Right lung (tissue), 5 donors: Measurements from ENCODE around the gene CDC25C. TPM values are rescaled to one million over a fixed set of nuclear protein-coding genes. Genes with fewer than 3 reads are reported as not detected.
"Not testable (repeated sequence)": the region's sequence is repeated elsewhere in the genome, so short reads cannot be mapped to it uniquely, and the experiment has no call there.

Source experiments
- DNase-seq, 2 donors: peaks; one replicate each; pipeline ENCODE4 v3.0.0-alpha.2; 2013
- polyA plus RNA-seq, 5 donors: library from polyadenylated mRNA; unstranded; fragments of 120-200 nt; gene quantifications; one replicate each; pipeline versions ENCODE4 v1.2.1 to v1.2.3, GENCODE V29; 2013; ENCODE audit warnings: inconsistent platforms in 1 of 5, low replicate concordance in 1 of 5; ENCODE audit not compliant: insufficient read length in 5 of 5, insufficient read depth in 1 of 5

The CDC25C gene
- polyA plus RNA-seq, 5 donors = 5.7 to 16.4 (median 10.2) TPM

DNA sequence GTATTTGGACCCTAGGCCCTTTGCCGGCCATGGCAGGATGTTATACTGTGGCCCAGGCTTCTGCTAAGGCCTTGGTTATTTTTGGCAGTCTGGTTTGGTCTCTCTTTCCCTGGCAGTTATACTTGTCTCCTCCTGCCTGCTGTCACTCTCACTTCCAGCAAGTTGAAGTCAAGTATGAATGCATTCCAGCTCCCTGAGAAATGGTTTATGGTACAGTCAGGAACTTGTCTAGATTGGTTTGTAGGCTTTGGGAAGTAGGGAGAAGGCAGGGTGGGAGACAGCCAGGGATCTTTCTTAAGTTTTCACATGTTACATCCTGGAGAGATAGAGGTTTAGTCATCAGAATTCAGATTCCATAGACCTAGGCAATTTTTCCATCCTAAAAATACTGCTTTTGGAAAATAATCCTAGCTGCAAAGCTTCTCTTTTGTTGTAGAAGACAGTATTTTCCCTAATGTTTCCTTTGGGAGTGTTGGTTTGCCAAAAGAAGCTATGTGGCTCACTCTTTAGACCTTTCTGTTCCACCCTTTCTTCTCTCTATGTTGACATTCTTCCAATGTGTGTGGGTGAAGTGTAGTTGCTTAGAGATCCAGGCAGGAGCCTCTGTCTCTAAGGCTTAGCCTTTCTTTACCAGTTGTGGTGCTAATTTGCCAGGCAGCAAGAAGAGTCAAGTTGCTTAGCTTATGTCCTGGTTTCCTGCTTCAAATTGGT, 18.4 kb upstream of the CDC25C start:
- DNase-seq = no peak

DNA sequence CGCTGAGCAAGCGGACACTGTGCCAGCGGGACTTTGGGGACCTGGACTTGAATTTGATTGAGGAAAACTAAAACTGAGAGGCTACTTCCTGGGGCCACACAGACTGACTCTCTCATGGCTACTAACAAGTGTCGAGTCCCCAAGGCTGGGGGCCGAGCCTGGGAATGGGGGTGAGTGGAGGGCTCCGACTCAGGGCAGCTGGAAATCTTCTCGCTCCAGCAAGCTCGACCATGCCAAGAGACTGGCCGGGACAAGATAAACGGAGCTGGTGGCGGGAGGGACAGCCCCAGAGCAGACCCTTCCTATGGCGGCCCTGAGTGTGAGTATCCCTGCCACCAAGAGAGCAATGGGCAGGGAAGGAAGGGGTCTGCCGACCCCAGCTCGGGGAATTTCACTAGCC, 15.3 kb upstream of the CDC25C start:
- no peak for DNase-seq

DNA sequence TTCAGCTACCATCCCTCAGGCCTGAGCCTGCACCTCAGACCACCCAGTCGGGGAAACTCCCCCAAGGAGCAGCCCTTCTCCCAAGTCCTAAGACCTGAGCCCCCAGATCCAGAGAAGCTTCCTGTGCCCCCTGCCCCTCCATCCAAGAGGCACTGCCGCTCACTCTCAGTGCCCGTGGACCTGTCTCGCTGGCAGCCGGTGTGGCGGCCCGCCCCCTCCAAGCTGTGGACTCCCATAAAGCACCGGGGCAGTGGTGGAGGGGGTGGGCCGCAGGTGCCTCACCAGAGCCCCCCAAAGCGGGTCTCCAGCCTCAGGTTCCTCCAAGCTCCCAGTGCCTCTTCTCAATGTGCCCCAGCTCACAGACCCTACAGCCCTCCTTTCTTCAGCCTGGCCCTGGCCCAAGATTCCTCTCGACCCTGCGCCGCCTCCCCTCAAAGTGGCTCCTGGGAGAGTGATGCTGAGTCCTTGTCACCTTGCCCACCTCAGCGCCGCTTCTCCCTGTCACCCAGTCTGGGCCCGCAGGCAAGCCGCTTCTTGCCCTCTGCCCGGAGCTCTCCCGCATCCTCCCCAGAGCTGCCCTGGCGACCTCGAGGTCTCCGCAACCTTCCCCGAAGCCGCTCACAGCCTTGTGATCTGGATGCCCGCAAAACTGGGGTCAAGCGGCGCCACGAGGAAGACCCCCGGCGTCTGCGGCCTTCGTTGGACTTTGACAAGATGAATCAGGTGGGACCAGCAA, 13.5 kb upstream of the CDC25C start:
- no peak for DNase-seq

DNA sequence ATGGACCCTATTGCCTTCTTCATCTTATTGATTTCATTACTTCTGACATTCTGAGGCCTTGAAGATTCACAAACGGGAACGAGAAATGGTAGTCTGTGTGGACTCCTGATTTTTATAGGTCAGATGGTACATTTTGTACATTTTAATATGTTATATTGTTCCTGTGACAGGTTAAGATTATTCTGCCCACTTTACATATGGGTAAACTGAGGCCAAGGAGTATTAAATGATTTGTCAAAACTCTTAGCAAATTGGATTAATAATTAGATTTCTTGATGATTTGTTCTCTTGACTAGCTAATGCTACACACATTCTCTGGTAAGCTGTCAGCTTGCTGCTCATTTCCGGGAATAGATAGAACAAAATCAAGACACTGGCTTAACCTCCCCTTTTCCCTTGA, 8.4 kb upstream of the CDC25C start:
- no peak for DNase-seq

DNA sequence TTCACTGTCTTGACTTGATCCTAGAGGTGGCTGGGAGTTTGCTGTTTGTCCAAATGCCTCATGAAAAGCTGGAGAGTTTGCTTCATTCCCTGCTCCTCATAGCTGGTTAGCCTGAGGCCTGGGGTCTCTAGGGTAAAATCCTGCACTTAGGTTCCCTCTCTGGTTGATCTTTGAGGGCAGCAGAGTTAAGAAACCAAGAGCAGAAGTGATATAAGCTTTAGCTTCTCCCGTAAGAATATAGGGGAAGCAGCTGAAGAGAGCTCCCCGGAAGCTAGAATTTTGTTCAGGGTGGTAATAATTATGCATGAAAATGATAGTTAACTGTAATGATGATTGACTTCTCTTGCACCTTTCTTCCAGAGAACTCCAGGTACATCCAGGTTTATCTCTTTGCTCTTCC, 7.9 kb upstream of the CDC25C start:
- DNase-seq = no peak

DNA sequence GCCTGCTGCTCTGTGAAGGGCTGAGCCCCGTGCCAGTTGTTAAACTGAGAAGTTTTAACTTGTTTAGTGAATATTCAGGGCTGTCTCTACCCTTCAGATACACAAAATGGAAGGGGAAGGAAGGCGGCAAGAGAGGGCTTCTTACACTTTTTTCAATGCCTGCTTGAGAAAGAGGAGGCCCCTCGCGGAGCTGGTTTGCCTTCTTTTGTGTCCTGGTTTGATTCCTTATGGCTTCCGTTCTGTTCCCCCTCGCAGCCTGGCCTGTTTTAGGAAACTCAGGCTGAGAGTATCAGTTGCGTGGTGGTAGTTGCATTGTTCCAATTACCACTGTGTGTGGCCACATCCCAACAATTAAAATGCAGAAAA, 7.5 kb upstream of the CDC25C start:
- peak in 1 of 2 donors; percentile 34 for DNase-seq

DNA sequence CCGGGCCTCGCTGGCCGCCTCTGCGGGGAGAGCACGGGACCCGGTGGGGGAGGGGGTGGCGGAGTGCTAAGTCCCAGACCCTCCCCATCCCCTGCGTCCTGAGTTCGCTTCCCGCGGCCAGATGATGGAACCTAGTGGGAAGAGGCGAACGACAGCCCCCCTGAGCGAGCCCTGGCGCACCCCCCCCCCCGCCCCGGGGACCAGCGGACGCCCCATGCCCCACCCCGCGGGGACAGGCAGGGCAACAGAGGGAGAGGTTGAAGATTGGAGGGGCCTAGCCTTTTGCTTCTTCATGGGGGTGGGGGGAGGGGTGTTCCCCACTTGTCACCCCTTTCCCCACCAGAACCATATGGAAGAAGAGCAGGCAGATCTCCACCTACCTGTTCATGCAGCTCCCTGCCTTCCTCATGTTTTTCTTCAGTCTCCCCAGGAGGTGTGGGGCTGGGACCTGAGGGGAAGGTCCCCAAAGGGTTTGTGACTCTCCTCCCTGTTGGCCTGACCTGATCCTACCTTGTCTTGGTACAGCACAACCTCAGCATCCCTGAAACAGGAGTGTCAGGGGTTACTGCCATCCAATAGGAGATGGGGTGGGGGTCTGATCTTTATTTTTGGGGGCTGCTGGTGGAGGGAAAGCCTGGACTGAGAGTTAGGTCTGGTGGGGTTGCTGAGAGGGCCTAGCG, 6.9 kb upstream of the CDC25C start:
- no peak for DNase-seq

DNA sequence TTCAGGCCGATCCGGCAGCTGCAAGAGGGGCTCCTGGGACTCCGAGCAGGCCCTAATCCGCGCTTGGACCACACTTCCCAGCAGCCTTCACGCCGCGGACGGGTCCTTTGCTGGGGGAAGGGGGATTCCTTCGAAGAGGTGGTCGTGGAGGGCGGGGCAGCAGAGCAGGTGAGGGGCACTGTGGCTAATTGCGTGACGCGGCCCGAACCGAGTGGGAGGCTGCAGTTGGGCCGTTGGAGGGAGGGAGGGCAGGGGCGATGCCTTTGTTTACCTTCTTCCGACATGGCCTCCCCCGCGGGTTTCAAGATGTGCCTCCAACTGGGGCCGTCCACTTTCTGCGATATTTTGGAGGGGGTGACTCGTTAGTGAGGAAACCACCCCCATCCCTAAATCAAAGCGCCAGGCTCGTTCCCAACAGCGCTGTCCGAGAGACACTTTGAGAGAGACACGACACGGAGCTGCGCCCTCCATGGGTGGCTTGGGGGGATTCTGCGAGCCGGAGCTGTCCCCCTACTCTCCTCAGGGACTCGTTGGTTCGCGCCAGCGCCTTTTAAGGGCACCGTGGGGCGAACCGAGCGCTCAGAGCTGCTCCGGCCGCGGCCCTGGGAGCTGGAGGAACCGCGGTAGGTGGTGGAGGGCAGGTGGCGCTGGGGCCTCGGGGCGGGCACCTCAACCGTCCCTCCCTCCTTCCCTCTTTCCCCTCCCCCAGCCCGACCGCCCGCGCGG, 6.2 kb upstream of the CDC25C start, which contains the start of gene FAM53C:
FAM53C (plus strand) TSS at position 582 of the 726 bp plus-strand sequence. CDS start 3,070 bp downstream, outside the sequence.
- peak; percentile 96 to 98 for DNase-seq

DNA sequence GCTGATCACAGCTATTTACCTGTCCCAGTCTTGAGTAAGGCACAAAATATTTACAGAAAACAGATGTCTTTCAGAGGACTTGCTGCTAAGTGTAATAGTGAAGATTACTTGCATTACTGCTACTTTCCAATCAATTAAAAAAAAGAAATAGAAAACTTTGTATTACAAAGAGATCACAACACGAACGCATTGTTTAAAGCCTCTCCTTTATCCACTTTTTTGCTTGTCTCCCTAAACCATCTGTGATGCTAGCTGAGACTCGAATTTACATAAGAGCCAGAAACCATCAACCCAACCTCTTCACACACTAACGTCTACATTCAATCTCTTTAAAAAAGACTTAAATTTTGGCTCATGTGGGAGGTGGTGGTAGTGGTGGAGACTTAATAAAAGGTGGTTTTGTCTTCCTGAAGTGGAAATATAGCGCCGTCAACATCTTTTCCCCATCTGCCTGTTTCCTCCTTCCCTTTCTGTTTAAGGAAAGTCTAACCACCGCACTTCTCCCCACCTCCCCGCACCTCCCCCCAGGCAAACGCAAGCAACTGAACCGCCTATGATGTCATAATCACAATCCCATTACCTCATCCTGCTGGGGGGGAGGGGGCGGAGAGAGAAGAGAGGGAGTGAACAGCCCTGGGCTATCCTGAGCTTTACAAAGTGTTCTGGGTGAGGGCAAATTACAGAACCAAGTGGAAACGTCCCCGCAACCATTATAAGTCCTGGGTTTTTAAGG, 5.5 kb upstream of the CDC25C start:
- no peak for DNase-seq

DNA sequence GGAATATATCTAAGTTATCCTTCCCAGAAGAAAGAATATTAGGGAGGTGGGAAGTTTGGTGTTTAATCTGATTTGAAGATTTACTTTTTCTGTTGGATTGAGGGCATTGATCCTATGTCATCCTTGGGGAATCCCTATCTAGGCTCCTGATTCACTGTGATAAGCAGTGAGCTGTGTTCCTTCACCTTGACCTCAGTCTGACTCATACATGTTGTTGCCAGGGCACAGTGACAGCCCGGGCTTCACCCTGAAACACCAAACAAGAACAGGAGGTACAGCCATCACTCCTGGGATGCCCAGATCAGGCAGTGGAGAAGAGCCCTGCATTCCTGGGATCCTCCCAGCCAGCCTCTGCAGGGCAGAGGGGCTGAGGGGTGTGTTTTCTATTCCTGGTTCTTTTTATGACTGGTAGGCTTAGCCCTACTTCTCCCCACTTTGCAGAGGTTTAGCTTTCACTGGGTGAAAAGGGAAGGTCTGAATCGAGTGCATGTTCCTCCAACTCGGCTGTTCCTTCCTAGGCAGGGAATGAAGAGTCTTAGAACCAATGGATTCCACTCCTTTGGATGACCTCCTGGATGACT, 3.4 kb upstream of the CDC25C start:
- DNase-seq = no peak

DNA sequence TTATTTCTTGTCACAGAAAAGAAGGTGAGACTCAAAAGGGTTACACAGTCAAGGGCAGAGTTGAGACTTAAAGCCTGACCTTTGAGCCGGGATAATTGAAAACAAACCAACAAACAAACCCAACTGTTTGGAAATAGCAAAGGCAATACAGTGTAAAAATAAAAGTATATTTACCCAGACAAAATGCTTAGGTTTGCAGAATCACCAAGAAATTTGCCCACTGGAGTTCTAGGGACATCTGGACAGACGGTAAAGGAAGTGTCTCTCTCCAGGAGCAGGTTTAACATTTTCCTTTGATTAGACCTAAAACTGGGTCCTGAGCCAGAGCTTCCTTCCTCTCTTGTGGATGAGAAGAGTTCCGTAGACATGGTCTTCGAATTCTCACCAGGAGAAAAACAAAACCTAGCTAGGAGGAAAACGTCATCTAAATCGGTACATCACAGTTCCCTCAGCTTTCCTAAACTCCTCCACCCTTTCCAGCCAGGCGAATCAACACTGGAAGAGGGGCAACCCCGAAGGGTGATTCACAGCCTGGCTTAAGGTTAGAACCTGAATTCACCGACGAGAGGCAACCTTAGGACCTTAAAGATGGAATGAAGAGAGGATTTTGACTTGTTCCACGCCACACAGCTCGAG, 673 bp downstream of the CDC25C start:
- DNase-seq = no peak

DNA sequence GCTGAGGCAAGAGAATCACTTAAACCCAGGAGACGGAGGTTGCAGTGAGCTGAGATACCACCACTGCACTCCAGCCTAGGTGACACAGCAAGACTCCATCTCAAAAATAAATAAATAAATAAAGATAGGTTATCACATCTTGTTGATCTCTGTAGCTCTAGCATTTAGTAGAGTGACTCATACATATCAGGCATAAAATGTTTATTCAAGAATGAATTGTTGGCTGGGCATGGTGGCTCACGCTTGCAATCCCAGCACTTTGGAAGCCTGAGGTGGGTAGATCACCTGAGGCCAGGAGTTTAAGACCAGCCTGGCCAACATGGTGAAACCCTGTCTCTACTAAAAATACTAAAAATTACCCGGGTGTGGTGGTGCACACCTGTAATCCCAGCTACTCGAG, 13.4 kb downstream of the CDC25C start:
- DNase-seq = not testable (repeated sequence)

DNA sequence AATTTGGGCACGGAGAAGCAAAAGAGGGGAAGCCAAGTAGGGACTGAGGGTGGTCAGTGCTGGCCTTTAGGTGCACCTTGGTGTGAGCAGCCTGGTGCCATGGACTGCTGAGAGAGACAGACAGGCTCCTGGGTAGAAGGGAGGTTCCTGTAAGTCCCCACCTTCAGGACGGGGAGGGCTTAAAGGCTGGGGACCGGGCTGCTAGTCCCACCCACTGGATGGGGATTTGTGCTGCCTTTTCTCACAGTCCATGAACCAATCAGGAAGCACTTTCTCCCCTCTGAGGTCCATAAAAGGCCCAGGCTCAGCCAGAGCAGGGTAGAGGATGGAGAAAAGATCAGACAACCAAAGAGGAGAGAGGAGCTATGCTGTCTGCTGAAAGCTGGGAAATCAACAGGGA, 15.2 kb downstream of the CDC25C start:
- no peak for DNase-seq

DNA sequence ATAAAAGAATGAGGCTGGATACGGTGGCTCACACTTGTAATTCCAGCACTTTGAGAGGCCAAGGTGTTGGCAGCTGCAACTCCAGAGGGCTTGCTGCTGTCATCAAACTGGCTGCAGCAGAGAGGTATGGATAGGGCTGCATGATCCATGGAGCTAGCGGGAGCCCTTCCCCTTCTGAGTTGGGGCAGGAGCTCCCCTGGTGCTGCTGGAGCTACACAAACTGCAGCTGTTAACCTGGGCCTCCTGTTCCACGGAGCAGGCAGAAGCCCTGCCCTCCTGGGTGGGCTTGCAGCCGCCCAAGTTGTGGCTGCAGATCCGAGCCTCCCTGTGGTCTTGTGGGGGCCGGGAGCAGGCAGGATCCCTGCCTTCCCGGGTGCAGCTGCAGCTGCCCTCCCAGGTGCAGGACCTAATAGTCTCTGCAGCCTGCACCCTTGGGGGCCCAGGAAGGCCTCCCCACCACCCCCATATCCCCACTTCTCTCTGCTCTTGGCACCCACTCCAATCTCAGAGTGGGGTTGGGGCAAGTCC, 15.8 kb downstream of the CDC25C start:
- DNase-seq = no peak

DNA sequence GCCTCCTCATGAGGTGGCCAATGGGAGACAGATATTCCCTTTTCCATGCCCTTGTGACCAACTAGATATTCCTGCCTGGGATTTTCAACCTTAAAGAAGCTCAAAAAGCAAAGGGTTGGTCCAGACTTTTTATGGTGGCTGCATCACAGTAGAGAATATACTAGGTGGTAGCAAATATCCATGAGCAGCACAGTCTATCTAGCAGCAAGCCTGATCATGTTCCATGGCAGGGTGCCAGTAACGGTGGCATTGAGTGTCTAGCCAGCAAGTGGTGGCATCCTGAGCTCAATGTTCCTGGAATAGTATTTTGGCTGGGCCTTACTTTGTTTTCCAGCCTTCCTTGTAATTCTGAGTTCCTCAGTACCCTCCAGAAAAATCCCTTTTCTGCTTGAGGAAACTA, 25.8 kb downstream of the CDC25C start:
- no peak for DNase-seq

DNA sequence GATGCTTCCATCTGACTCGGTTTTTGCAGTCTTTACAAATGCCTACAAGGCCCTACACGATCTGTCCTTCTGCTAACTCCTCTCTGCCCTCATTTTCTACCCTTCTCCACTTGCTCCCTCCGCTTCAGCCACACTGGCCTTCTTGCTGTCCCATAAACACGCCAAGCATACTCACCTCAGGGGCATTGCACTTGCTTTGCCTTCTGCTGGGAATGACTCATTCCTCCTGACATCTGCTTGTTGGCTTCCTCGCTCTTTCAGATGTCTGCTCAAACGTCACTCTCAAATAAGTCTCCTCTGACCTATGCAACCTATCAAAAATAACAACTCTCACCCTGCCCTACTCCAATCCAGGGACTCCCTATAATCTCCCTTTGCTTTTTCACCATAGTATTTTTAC, 28.2 kb downstream of the CDC25C start:
- DNase-seq = no peak

DNA sequence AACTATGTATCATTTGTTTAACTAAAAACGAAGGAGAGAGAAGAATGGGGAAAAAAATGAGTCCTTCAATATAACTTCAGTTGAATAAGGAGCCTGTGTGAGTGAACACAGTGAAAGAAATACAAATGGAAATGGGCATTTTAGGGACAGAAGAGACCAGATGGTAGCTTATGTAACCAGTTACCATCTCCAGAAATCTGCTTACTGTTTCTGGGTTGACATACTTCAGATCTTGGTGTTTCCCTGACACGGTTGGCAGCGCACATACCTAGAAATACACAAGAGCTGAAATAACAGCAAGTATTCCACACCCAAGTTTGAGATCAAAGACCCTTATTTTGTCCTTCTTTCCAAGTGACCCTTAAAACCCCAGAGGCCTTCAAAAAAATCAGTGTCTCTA, 42.3 kb downstream of the CDC25C start:
- no peak for DNase-seq

DNA sequence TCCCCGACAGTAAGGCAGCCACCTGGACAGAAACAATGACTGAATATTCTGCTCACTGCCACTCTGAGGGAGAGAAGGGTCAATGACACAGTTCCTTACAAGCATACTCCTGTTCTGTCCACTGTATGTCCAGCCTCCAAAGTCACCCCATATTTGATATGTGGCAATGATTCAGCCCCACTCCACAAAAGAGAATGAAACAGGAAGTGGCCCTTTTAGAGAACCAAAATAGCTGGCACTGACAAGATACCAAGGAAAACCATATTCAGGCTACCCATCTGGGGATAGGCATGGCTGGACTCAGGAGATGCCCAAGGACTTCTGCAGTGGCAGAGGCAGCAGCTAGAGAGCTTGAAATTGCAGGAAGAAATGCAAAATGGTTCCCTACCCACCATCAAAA, 44.4 kb downstream of the CDC25C start:
- DNase-seq = no peak

DNA sequence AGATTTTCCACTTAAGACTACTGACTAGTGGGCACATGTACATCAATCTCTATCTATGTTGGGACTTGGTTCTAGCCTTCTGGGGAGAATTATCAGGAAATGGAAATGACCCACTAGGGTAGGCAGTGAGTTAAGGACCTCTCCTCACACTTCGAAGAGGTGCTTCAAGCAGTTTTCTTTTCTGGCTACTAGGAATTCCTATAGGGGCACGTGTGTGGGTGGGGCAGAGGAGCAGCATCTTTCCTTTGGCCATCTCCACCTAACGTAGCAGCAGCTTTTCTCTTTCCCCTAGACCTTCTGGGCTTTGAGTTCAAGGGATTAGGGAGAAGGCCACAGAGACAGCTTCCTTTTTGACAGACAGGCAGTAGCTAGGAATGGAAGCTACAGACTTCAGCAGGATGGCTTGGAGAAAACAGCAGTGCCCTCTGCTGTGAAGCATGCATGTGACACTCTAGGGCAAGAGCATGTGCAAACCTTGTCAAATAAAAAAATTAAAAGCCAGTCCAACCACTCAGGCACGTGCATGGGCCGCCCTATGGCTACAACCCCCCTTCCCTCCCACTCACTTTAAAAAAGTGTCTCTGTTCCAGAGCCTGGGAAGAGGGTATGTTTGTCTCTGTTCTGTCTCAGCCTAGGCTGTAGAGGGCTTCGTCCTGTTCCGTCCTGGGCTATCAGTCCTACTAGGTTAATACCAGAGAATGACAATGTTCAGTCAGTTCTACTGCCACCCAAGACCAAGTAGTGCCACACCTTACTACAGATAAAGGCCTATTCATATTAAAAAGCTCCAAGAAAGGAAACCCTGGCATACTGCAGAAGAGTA, 48.5 kb downstream of the CDC25C start:
- peak in 1 of 2 donors; percentile 40 for DNase-seq
